Uterus (tissue), 2 donors: ENCODE results near the gene NHEJ1.

Experiments
- CTCF ChIP-seq, 4 experiments: fragments of 200-600 bp in 2 of 4; fragments of 450-650 bp in 2 of 4; sonication (generic) in 2 of 4; IDR thresholded peaks; one replicate each; pipeline ENCODE4 v1.5.1; 2016 to 2019; ENCODE audit warnings: antibody characterized with exemption in 4 of 4, mild to moderate bottlenecking in 2 of 4, moderate library complexity in 1 of 4
- POLR2A ChIP-seq, 2 donors: fragments of 450-650 bp; IDR thresholded peaks; one replicate each; pipeline ENCODE4 v1.6.1; 2016; ENCODE audit warnings: antibody characterized with exemption in 2 of 2, mild to moderate bottlenecking in 1 of 2, moderate library complexity in 1 of 2

GRCh38 chr2:219159771-219160185 is 837 bp downstream of the NHEJ1 start:
- TF ChIP-seq CTCF (IDR thresholded peaks at IDR 0.05) (no peak), POLR2A (IDR thresholded peaks at IDR 0.05) (no peak)
